Measurements from ENCODE around the gene CRP.

CRP gene

GRCh38 chr1:159704481-159704880 is 9.9 kb downstream of the CRP start:
- TF ChIP-seq CTCF (IDR thresholded peaks at IDR 0.05; ENCODE audit: low read depth, low read length), result no peak
- DNase-seq (ENCODE audit: extremely low read depth, low read depth), result no peak

DNA sequence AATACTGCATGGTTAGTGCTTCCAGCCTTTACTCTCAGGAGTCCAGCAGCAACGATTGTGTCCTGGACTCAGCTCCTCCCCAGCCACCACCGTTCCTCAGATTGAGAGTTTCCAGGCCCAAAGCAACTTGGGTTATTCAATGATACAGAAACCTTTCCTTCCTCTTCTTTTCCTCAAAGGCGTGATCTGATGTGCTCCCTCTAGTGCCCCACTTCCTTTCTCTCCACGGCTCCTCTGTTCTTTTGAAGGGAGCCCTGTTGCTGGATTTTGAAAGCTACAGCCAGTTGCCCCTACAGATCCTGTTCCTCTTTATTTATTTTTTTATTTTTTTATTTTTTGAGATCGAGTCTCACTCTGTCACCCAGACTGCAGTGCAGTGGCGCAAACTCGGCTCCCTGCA is 14.1 kb downstream of the CRP start:
- no peak for DNase-seq (ENCODE audit: extremely low read depth, low read depth)
- TF ChIP-seq CTCF (IDR thresholded peaks at IDR 0.05; ENCODE audit: low read depth, low read length), result no peak

DNA sequence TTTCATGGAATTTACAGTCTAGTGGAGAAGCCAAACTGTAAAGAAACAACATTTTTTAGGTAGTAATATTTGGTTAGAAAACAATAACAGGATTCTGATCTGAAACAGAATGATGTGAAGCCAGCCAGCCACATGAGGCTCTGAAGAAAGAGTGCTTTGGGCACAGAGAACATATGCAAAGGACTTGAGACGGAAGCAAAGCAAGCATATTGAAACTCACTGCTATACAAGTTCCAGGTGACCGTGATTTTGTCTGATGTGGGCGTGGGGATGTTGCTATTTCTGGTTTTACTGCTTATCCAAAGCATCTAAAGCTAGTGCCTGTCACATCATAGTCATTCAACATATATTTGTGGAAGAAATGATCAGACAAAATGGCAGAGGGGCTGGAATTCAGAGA is 14.7 kb downstream of the CRP start:
- no peak for DNase-seq (ENCODE audit: extremely low read depth, low read depth)
- no peak for TF ChIP-seq CTCF (IDR thresholded peaks at IDR 0.05; ENCODE audit: low read depth, low read length)

GRCh38 chr1:159699246-159699645 is 15.1 kb downstream of the CRP start:
- no peak for DNase-seq (ENCODE audit: extremely low read depth, low read depth)
- TF ChIP-seq CTCF (IDR thresholded peaks at IDR 0.05; ENCODE audit: low read depth, low read length), result no peak

- DNase-seq (ENCODE audit: extremely low read depth, low read depth), result no peak
- TF ChIP-seq CTCF (IDR thresholded peaks at IDR 0.05; ENCODE audit: low read depth, low read length), result no peak
Observed at GRCh38 chr1:159687511-159687910, 26.9 kb downstream of the CRP start.

DNA sequence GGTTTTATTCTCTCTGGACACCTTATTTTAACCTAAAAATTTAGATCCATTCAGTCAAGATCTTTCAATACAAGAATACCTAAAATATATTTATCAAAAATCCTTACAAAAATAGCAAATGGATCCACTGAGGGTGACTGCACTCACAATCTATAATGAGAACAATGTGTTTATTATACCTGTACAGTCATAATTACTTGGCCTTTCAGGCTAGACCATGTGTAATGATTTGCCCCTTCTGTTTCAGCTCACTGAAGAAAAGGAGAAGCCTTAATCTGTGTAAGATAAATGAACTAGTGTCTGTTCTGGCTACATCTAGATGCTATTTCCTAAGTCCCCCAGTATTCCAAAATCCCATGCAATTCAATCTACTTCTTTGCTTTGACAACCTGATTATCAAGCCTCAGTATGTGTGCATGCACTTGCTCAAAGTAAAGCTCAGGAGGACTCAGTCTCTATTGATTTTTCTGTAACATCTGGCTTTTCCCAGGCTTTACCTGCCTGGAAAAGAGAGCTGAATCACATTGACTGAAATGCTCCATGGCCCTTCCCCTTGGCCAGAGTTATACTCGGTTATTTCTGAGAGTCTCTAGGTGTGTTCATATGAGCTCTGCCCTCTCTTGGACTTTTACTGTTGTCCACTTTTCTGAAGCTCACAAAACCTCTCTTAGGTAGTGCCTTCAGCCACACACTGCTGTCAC is 27.6 kb downstream of the CRP start:
- DNase-seq (ENCODE audit: extremely low read depth, low read depth), result no peak
- TF ChIP-seq CTCF (IDR thresholded peaks at IDR 0.05; ENCODE audit: low read depth, low read length), result no peak

- no peak for TF ChIP-seq CTCF (IDR thresholded peaks at IDR 0.05; ENCODE audit: low read depth, low read length)
- no peak for DNase-seq (ENCODE audit: extremely low read depth, low read depth)
Observed at GRCh38 chr1:159678939-159679338, 35.5 kb downstream of the CRP start.
